Right cardiac atrium (tissue), 5 donors: ENCODE data around the gene MAML2. TPM values are rescaled to one million over a fixed set of nuclear protein-coding genes. Genes with fewer than 3 reads are reported as not detected.

Experiments
- ATAC-seq, 2 donors: fragments of 200-7000 bp; cut with Tn5 transposase; one replicate each; pipeline versions ENCODE4 v1.8.0 to v1.9.1; 2020; ENCODE audit warnings: moderate library complexity in 2 of 2, mild to moderate bottlenecking in 1 of 2
- DNase-seq, 3 donors: peaks; one replicate each; pipeline ENCODE4 v3.0.0-alpha.2; 2020
- H3K27ac ChIP-seq: one replicate; pipeline ENCODE4 v1.5.1; 2013; ENCODE audit warnings: mild to moderate bottlenecking, low read length, control low read depth, moderate library complexity
- H3K27me3 ChIP-seq: one replicate; pipeline ENCODE4 v1.6.1; 2013; ENCODE audit not compliant: control insufficient read depth, insufficient read depth
- H3K4me1 ChIP-seq: one replicate; pipeline ENCODE4 v1.6.1; 2013; ENCODE audit warnings: low read length; ENCODE audit not compliant: control insufficient read depth, insufficient read depth
- H3K4me3 ChIP-seq: one replicate; pipeline ENCODE4 v1.5.1; 2013; ENCODE audit warnings: low read length, control low read depth
- H3K9me3 ChIP-seq: one replicate; pipeline ENCODE4 v1.6.1; 2013; ENCODE audit warnings: low read length; ENCODE audit not compliant: control insufficient read depth
- WGBS: extraction: QIAGEN DNeasy Blood & Tissue Kit; methylation state at CpG from one replicate; pipeline ENCODE4 v1.1.7; 2013; 5-methylcytosine and 5-hydroxymethylcytosine counted together
- intact Hi-C, 4 donors: fragments of 100-400 bp; cut with DNase I; formaldehyde crosslinking; loops; one replicate each; pipeline versions ENCODE4 v1.11.0 to v1.14.0; 2022 to 2023
- polyA plus RNA-seq: library from polyadenylated mRNA; stranded (reverse); fragments of 200-250 nt; gene quantifications from one replicate; pipeline ENCODE4 v1.2.3, GENCODE V29; 2013
- total RNA-seq, 4 donors: library from RNA; stranded (reverse); fragmentation: NEBNext Ultra II Directional; extraction: Animal tissue kit (Norgen Biotek cat#: 25700); gene quantifications; one replicate each; pipeline ENCODE4 v1.2.1, GENCODE V29; 2021
- donor health status: healthy with polysubstance abuse.
- donor health status: DM: no; HTN: yes; CAD: no.
- donor health status: DM: no; HTN: no; CAD: no.
- donor health status: DM: no; HTN: yes; CAD: no; lungs with severe emphysema.
- donor health status: DM: yes; HTN: yes; CAD: no.

MAML2 gene
- total and polyA plus RNA-seq, 5 donors, result 2.7 to 9.9 (median 7.4) TPM

- DNase-seq, result no peak
- WGBS, result 76% methylated on average over 6 of the region's 6 CpGs
- no peak for ATAC-seq
- intact Hi-C loops, result no loop called here
- Histone ChIP-seq H3K27ac (no peak overlapping the region), H3K9me3 (no peaks in the 10 kb centered on the region), H3K4me1 (no peaks in the 10 kb centered on the region), H3K27me3 (no peaks in the 10 kb centered on the region), H3K4me3 (no peak overlapping the region)
Measured at GRCh38 chr11:95977534-95978174, 365.3 kb downstream of the MAML2 start.

- intact Hi-C loops, result no loop called here
- DNase-seq (no peak), ATAC-seq (no peak)
- H3K27me3 ChIP-seq, result no peaks in the 10 kb centered on the region
- H3K27ac ChIP-seq, result no peak overlapping the region
- H3K9me3 ChIP-seq, result no peaks in the 10 kb centered on the region
- WGBS, result 90% methylated on average over 2 of the region's 2 CpGs
- no peak overlapping the region for H3K4me3 ChIP-seq
- no peaks in the 10 kb centered on the region for H3K4me1 ChIP-seq
Measured at GRCh38 chr11:95976550-95976949, 366.4 kb downstream of the MAML2 start.

GRCh38 chr11:95975343-95975742 lies 367.7 kb downstream of the MAML2 start:
- Histone ChIP-seq H3K4me1 (no peaks in the 10 kb centered on the region), H3K4me3 (no peak overlapping the region), H3K27ac (no peak overlapping the region), H3K27me3 (no peaks in the 10 kb centered on the region), H3K9me3 (no peaks in the 10 kb centered on the region)
- ATAC-seq, result no peak
- WGBS, result 97% methylated on average over 5 of the region's 5 CpGs
- intact Hi-C loops, result no loop called here
- DNase-seq, result no peak

- H3K27ac ChIP-seq, result no peak overlapping the region
- ATAC-seq (no peak), DNase-seq (no peak)
- no peaks in the 10 kb centered on the region for H3K4me1 ChIP-seq
- no peaks in the 10 kb centered on the region for H3K9me3 ChIP-seq
- intact Hi-C loops, result no loop called here
- WGBS, result 47% methylated on average over 2 of the region's 2 CpGs
- no peak overlapping the region for H3K4me3 ChIP-seq
- H3K27me3 ChIP-seq, result no peaks in the 10 kb centered on the region
Measured at GRCh38 chr11:95972060-95972459, 370.9 kb downstream of the MAML2 start.

GRCh38 chr11:95968585-95968984 lies 374.4 kb downstream of the MAML2 start:
- ATAC-seq, result no peak
- 78% methylated on average over 1 of the region's 1 CpG for WGBS

GRCh38 chr11:95964281-95964680 lies 378.7 kb downstream of the MAML2 start:
- 84% methylated on average over 1 of the region's 1 CpG for WGBS
- Histone ChIP-seq H3K4me3 (no peak overlapping the region), H3K4me1 (no peaks in the 10 kb centered on the region), H3K27me3 (no peaks in the 10 kb centered on the region), H3K9me3 (no peaks in the 10 kb centered on the region), H3K27ac (no peak overlapping the region)
- intact Hi-C loops, result no loop called here
- ATAC-seq (no peak), DNase-seq (no peak)

More at GRCh38 chr11:95968585-95968984, 374.4 kb downstream of the MAML2 start:
- Histone ChIP-seq H3K27me3 (no peaks in the 10 kb centered on the region), H3K27ac (no peak overlapping the region), H3K4me3 (no peak overlapping the region), H3K9me3 (no peaks in the 10 kb centered on the region), H3K4me1 (no peaks in the 10 kb centered on the region)
- intact Hi-C loops, result no loop called here
- DNase-seq, result no peak

- Histone ChIP-seq H3K9me3 (no peaks in the 10 kb centered on the region), H3K4me1 (no peaks in the 10 kb centered on the region), H3K27ac (no peak overlapping the region), H3K4me3 (no peak overlapping the region), H3K27me3 (no peaks in the 10 kb centered on the region)
- DNase-seq (no peak), ATAC-seq (no peak)
- WGBS, result 99% methylated on average over 1 of the region's 1 CpG
- intact Hi-C loops, result no loop called here
Measured at GRCh38 chr11:95961758-95962157, 381.2 kb downstream of the MAML2 start.

- Histone ChIP-seq H3K9me3 (no peaks in the 10 kb centered on the region), H3K4me1 (no peaks in the 10 kb centered on the region), H3K27me3 (no peaks in the 10 kb centered on the region), H3K27ac (no peak overlapping the region), H3K4me3 (no peak overlapping the region)
- intact Hi-C loops, result no loop called here
- no peak for ATAC-seq
- DNase-seq, result no peak
Measured at GRCh38 chr11:95950905-95951304, 392.1 kb downstream of the MAML2 start.

GRCh38 chr11:95948637-95949036 lies 394.4 kb downstream of the MAML2 start:
- no peaks in the 10 kb centered on the region for H3K4me1 ChIP-seq
- ATAC-seq (no peak), DNase-seq (no peak)
- H3K4me3 ChIP-seq, result no peak overlapping the region
- no peaks in the 10 kb centered on the region for H3K27me3 ChIP-seq
- no peaks in the 10 kb centered on the region for H3K9me3 ChIP-seq
- intact Hi-C loops, result no loop called here
- WGBS, result 96% methylated on average over 3 of the region's 3 CpGs
- H3K27ac ChIP-seq, result no peak overlapping the region

- DNase-seq (no peak), ATAC-seq (no peak)
- no peaks in the 10 kb centered on the region for H3K27me3 ChIP-seq
- WGBS, result 89% methylated on average over 4 of the region's 4 CpGs
- no peak overlapping the region for H3K27ac ChIP-seq
- intact Hi-C loops, result no loop called here
- H3K4me1 ChIP-seq, result no peaks in the 10 kb centered on the region
- H3K4me3 ChIP-seq, result no peak overlapping the region
- no peaks in the 10 kb centered on the region for H3K9me3 ChIP-seq
Measured at GRCh38 chr11:95944623-95945022, 398.4 kb downstream of the MAML2 start.

- DNase-seq (no peak), ATAC-seq (no peak)
- no peak overlapping the region for H3K4me3 ChIP-seq
- H3K9me3 ChIP-seq, result no peaks in the 10 kb centered on the region
- WGBS, result 62% methylated on average over 1 of the region's 1 CpG
- intact Hi-C loops, result no loop called here
- no peak overlapping the region for H3K27ac ChIP-seq
- H3K4me1 ChIP-seq, result no peaks in the 10 kb centered on the region
- H3K27me3 ChIP-seq, result no peaks in the 10 kb centered on the region
Measured at GRCh38 chr11:95943546-95943945, 399.4 kb downstream of the MAML2 start.

- H3K4me3 ChIP-seq, result no peak overlapping the region
- H3K4me1 ChIP-seq, result no peaks in the 10 kb centered on the region
- no peaks in the 10 kb centered on the region for H3K9me3 ChIP-seq
- ATAC-seq (no peak), DNase-seq (no peak)
- H3K27ac ChIP-seq, result no peak overlapping the region
- H3K27me3 ChIP-seq, result no peaks in the 10 kb centered on the region
- intact Hi-C loops, result no loop called here
- 89% methylated on average over 6 of the region's 6 CpGs for WGBS
Measured at GRCh38 chr11:95939091-95939490, 403.9 kb downstream of the MAML2 start.
